H9 (cell line): ENCODE measurements around the gene TCF4. TPM values are rescaled to one million over a fixed set of nuclear protein-coding genes. Genes with fewer than 3 reads are reported as not detected.

Experiments
- DNase-seq: peaks from one replicate; pipeline ENCODE4 v3.0.0-alpha.2; 2017
- H2AFZ ChIP-seq: one replicate; pipeline ENCODE4 v1.6.1; 2013; ENCODE audit warnings: mild to moderate bottlenecking, low read length, control low read depth, moderate library complexity
- H2AK5ac ChIP-seq: 2 replicates; pipeline ENCODE4 v1.6.1; 2013; ENCODE audit warnings: low read length, control low read depth, mixed read lengths; ENCODE audit not compliant: insufficient read length
- H2BK120ac ChIP-seq: one replicate; pipeline ENCODE4 v1.6.1; 2013; ENCODE audit warnings: low read depth, mild to moderate bottlenecking, low read length, control low read depth, inconsistent platforms; ENCODE audit not compliant: poor library complexity, severe bottlenecking
- H2BK12ac ChIP-seq: 2 replicates; pipeline ENCODE4 v1.6.1; 2013; ENCODE audit warnings: low read length, control low read depth, mixed read lengths, low read depth; ENCODE audit not compliant: insufficient read length
- H2BK15ac ChIP-seq: 2 replicates; pipeline ENCODE4 v1.6.1; 2013; ENCODE audit warnings: low read depth, low read length, control low read depth
- H2BK20ac ChIP-seq: one replicate; pipeline ENCODE4 v1.6.1; 2013; ENCODE audit warnings: low read depth, mild to moderate bottlenecking, low read length, control low read depth, inconsistent platforms; ENCODE audit not compliant: poor library complexity, severe bottlenecking
- H2BK5ac ChIP-seq: 2 replicates; pipeline ENCODE4 v1.6.1; 2013; ENCODE audit warnings: low read length, control low read depth, mixed read lengths; ENCODE audit not compliant: insufficient read length
- H3K14ac ChIP-seq: 2 replicates; pipeline ENCODE4 v1.6.1; 2013; ENCODE audit warnings: low read length, control low read depth; ENCODE audit not compliant: insufficient read depth
- H3K18ac ChIP-seq: 2 replicates; pipeline ENCODE4 v1.6.1; 2013; ENCODE audit warnings: low read depth, mild to moderate bottlenecking, mixed read lengths, low read length, control low read depth; ENCODE audit not compliant: insufficient read length
- H3K23ac ChIP-seq: 2 replicates; pipeline ENCODE4 v1.6.1; 2013; ENCODE audit warnings: low read length, control low read depth, mixed read lengths, low read depth; ENCODE audit not compliant: insufficient read length
- H3K23me2 ChIP-seq: 2 replicates; pipeline ENCODE4 v1.6.1; 2013; ENCODE audit warnings: low read depth, mild to moderate bottlenecking, mixed read lengths, low read length, control low read depth; ENCODE audit not compliant: insufficient read length, poor library complexity, severe bottlenecking
- H3K27ac ChIP-seq: 2 replicates; pipeline ENCODE4 v1.5.1; 2013; ENCODE audit warnings: low read length, control low read depth, mixed read lengths, low read depth; ENCODE audit not compliant: insufficient read length
- H3K27me3 ChIP-seq: 2 replicates; pipeline ENCODE4 v1.6.1; 2013; ENCODE audit warnings: low read length, control low read depth, inconsistent platforms; ENCODE audit not compliant: insufficient read depth
- H3K4ac ChIP-seq: 2 replicates; pipeline ENCODE4 v1.6.1; 2013; ENCODE audit warnings: low read depth, mild to moderate bottlenecking, control low read depth, inconsistent platforms, low read length, moderate library complexity
- H3K4me1 ChIP-seq: 2 replicates; pipeline ENCODE4 v1.6.1; 2013; ENCODE audit warnings: low read length, control low read depth, inconsistent platforms; ENCODE audit not compliant: insufficient read depth
- H3K4me2 ChIP-seq: 2 replicates; pipeline ENCODE4 v1.6.1; 2013; ENCODE audit warnings: low read length, control low read depth, mixed read lengths; ENCODE audit not compliant: insufficient read length, insufficient read depth
- H3K56ac ChIP-seq: 2 replicates; pipeline ENCODE4 v1.6.1; 2013; ENCODE audit warnings: low read depth, mild to moderate bottlenecking, mixed read lengths, low read length, control low read depth; ENCODE audit not compliant: insufficient read length
- H3K79me1 ChIP-seq: 2 replicates; pipeline ENCODE4 v1.6.1; 2013; ENCODE audit warnings: low read depth, mild to moderate bottlenecking, moderate library complexity, low read length, control low read depth, inconsistent platforms; ENCODE audit not compliant: insufficient read depth, poor library complexity, severe bottlenecking
- H3K79me2 ChIP-seq: 2 replicates; pipeline ENCODE4 v1.6.1; 2013; ENCODE audit warnings: low read length, control low read depth, inconsistent platforms; ENCODE audit not compliant: insufficient read depth
- H3K9ac ChIP-seq: 2 replicates; pipeline ENCODE4 v1.6.1; 2013; ENCODE audit warnings: low read length, control low read depth, mixed read lengths; ENCODE audit not compliant: insufficient read length; ENCODE audit errors: extremely low read depth
- H3K9me3 ChIP-seq: one replicate; pipeline ENCODE4 v1.6.1; 2013; ENCODE audit warnings: low read depth, low read length, inconsistent platforms; ENCODE audit not compliant: control insufficient read depth
- H3T11ph ChIP-seq: one replicate; pipeline ENCODE4 v1.6.1; 2013; ENCODE audit warnings: mild to moderate bottlenecking, low read length, control low read depth, inconsistent platforms
- H4K20me1 ChIP-seq: one replicate; pipeline ENCODE4 v1.6.1; 2013; ENCODE audit not compliant: control insufficient read depth, insufficient read length, insufficient read depth
- H4K5ac ChIP-seq: 2 replicates; pipeline ENCODE4 v1.6.1; 2013; ENCODE audit warnings: low read depth, mild to moderate bottlenecking, mixed read lengths, low read length, control low read depth; ENCODE audit not compliant: insufficient read length
- H4K8ac ChIP-seq: replicated peaks from 2 replicates; pipeline ENCODE4 v1.6.1; 2013; ENCODE audit warnings: low read length, control low read depth, mixed read lengths, low read depth; ENCODE audit not compliant: insufficient read length
- H4K91ac ChIP-seq: 2 replicates; pipeline ENCODE4 v1.6.1; 2013; ENCODE audit warnings: low read depth, mild to moderate bottlenecking, moderate library complexity, mixed read lengths, low read length, control low read depth; ENCODE audit not compliant: insufficient read length
- H3K27ac Mint-ChIP-seq, 3 experiments: 2 replicates in 2 of 3; 3 replicates in 1 of 3; pipeline ENCODE4 v1.8.0; 2020 to 2021; ENCODE audit warnings: mixed read lengths in 3 of 3, mild to moderate bottlenecking in 1 of 3, moderate library complexity in 1 of 3
- H3K27me3 Mint-ChIP-seq: 2 replicates; pipeline ENCODE4 v1.8.0; 2021; ENCODE audit warnings: low read depth, mild to moderate bottlenecking, moderate library complexity, mixed read lengths
- H3K36me3 Mint-ChIP-seq, 3 experiments: 2 replicates in 2 of 3; 3 replicates in 1 of 3; pipeline ENCODE4 v1.8.0; 2020 to 2021; ENCODE audit warnings: low read depth in 3 of 3, mixed read lengths in 3 of 3; ENCODE audit not compliant: insufficient read depth in 1 of 3
- H3K4me1 Mint-ChIP-seq, 2 experiments: 2 replicates each; pipeline ENCODE4 v1.8.0; 2020; ENCODE audit warnings: mixed read lengths in 2 of 2
- H3K4me3 Mint-ChIP-seq, 2 experiments: 2 replicates in 1 of 2; 3 replicates in 1 of 2; pipeline ENCODE4 v1.8.0; 2020 to 2021; ENCODE audit warnings: mild to moderate bottlenecking in 2 of 2, mixed read lengths in 2 of 2, moderate library complexity in 1 of 2
- H3K9me3 Mint-ChIP-seq, 2 experiments: 2 replicates in 1 of 2; 3 replicates in 1 of 2; pipeline ENCODE4 v1.8.0; 2020; ENCODE audit warnings: mild to moderate bottlenecking in 2 of 2, mixed read lengths in 2 of 2, moderate library complexity in 1 of 2
- CTCF ChIP-seq: fragments of 200-600 bp; sonication (generic); conservative IDR thresholded peaks from 3 replicates; pipeline ENCODE4 v1.8.0; 2021; ENCODE audit warnings: antibody characterized with exemption, mild to moderate bottlenecking
- WGBS: extraction: QIAGEN DNeasy Blood & Tissue Kit; methylation state at CpG from one replicate; pipeline ENCODE4 v1.1.7; 2013; ENCODE audit warnings: missing lambda C conversion rate, low lambda C conversion rate, mixed read lengths; ENCODE audit not compliant: insufficient read length; ENCODE audit errors: extremely low coverage; 5-methylcytosine and 5-hydroxymethylcytosine counted together
- total RNA-seq: library from RNA; stranded (reverse); gene quantifications from 2 replicates; pipeline ENCODE4 v1.2.1, GENCODE V29; 2021

The TCF4 gene
- total RNA-seq, 1 experiment from 2014 or later, result 99.4 TPM

GRCh38 chr18:55497825-55498403 is 90.1 kb downstream of the TCF4 start:
- Histone ChIP-seq H4K8ac (no peak overlapping the region), H3K14ac (no peak overlapping the region), H3K18ac (no peak overlapping the region), H3K27me3 (no peaks in the 10 kb centered on the region), H3K79me2 (peaks cover 6% of the 10 kb centered on the region; the same call in 1 of the 2 replicates), H3K79me1 (peaks cover 8% of the 10 kb centered on the region), H3K4me2 (no peak overlapping the region), H2AFZ (no peak overlapping the region), H3T11ph (no peak overlapping the region), H4K20me1 (no peaks in the 10 kb centered on the region), H3K4me1 (peaks cover 13% of the 10 kb centered on the region; the same call in 1 of the 2 replicates), H2BK20ac (no peak overlapping the region), H3K27ac (no peak overlapping the region), H3K4ac (no peak overlapping the region), H3K23me2 (no peaks in the 10 kb centered on the region), H2BK15ac (no peak overlapping the region), H2BK120ac (no peak overlapping the region), H4K91ac (no peak overlapping the region), H3K23ac (no peak overlapping the region), H3K56ac (no peak overlapping the region), H2AK5ac (no peak overlapping the region), H4K5ac (no peak overlapping the region), H2BK5ac (no peak overlapping the region), H3K9ac (no peak overlapping the region), H3K9me3 (no peaks in the 10 kb centered on the region), H2BK12ac (no peak overlapping the region)
- no peaks in the 10 kb centered on the region for H3K27me3 Mint-ChIP-seq
- H3K4me1 Mint-ChIP-seq, result peaks cover 60 to 65% of the 10 kb centered on the region in 2 experiments
- H3K27ac Mint-ChIP-seq, result peak overlapping the region in 2 of 3 experiments; percentile 36 to 44; a peak in 2 of 7 replicates
- H3K4me3 Mint-ChIP-seq, result no peak overlapping the region
- no CpG with 5 or more reads among the region's 5 CpGs for WGBS
- no peaks in the 10 kb centered on the region for H3K36me3 Mint-ChIP-seq
- no peaks in the 10 kb centered on the region for H3K9me3 Mint-ChIP-seq
- DNase-seq, result no peak
- no peak for TF ChIP-seq CTCF
